Omental fat pad (tissue), 4 donors: ENCODE measurements around the gene PEF1. TPM values are rescaled to one million over a fixed set of nuclear protein-coding genes. Genes with fewer than 3 reads are reported as not detected.
"Not testable (repeated sequence)": the region's sequence is repeated elsewhere in the genome, so short reads cannot be mapped to it uniquely, and the experiment has no call there.

Experiments used
- ATAC-seq: fragments of 150-250 bp; one replicate; pipeline ENCODE4 v1.9.1; 2016; ENCODE audit warnings: mild to moderate bottlenecking, moderate library complexity; ENCODE audit not compliant: low FRiP score
- DNase-seq: peaks from one replicate; pipeline ENCODE4 v3.0.0-alpha.2; 2019; ENCODE audit warnings: low spot score
- total RNA-seq, 4 donors: library from RNA; depleted of rRNA; stranded (reverse); fragments of >200 nt; gene quantifications; one replicate each; pipeline ENCODE4 v1.1.0, GENCODE V29; 2016
- TF ChIP-seq, protein P1 (sequence below), 3 donors: fragments of 450-650 bp; IDR thresholded peaks; one replicate each; pipeline ENCODE4 v1.5.1; 2016 to 2017; ENCODE audit warnings: antibody characterized with exemption in 3 of 3, mild to moderate bottlenecking in 3 of 3, moderate library complexity in 2 of 3

The PEF1 gene
- total RNA-seq, 4 donors from 2014 or later, result 54.7 to 73.5 (median 67.3) TPM

DNA sequence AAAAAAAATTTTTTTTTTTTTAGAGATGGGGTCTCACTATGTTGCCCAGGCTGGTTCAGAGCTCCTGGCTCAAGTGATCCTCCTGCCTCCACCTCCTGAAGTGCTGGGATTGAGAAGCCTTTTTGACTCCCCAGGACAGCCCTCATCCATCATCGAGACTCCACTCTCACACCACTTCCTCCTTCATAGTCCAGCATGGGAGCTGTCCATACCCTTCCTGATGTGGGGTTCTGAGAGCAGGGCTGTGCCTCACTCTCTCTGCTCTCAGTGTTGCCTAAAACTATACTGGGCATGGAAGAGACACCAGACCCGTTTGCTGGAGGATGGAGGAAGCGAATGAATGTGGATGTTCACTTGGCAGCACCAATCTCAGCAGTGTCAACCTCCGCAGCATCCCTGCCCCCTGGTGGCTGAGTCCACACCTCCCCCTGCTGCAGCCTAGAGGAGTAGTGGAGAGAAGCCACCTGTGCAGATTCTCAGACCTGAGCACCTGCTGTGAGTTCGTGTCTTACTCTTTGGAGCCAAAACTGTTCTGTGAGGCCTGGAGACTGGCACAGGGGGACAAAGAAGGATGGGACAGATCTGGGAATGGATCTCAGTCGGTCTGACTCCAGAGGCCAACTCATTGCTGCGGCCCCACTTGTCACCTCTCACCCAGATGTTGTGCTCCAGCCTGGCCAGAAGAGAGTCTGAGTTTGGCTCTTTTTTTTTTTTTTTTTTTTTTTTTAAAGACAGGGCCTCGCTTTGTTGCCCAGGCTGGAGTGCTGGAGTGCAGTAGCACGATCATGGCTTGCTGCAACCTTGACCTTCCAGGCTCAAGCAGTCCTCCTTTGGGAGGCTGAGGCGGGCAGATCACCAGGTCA, 50.7 kb downstream of the PEF1 start:
- ATAC-seq (peak; percentile 80), DNase-seq (peak; percentile 72)
- TF ChIP-seq, protein P1, sequence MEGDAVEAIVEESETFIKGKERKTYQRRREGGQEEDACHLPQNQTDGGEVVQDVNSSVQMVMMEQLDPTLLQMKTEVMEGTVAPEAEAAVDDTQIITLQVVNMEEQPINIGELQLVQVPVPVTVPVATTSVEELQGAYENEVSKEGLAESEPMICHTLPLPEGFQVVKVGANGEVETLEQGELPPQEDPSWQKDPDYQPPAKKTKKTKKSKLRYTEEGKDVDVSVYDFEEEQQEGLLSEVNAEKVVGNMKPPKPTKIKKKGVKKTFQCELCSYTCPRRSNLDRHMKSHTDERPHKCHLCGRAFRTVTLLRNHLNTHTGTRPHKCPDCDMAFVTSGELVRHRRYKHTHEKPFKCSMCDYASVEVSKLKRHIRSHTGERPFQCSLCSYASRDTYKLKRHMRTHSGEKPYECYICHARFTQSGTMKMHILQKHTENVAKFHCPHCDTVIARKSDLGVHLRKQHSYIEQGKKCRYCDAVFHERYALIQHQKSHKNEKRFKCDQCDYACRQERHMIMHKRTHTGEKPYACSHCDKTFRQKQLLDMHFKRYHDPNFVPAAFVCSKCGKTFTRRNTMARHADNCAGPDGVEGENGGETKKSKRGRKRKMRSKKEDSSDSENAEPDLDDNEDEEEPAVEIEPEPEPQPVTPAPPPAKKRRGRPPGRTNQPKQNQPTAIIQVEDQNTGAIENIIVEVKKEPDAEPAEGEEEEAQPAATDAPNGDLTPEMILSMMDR (IDR thresholded peaks at IDR 0.05), result peak in 2 of 3 donors; percentile 46 to 65

DNA sequence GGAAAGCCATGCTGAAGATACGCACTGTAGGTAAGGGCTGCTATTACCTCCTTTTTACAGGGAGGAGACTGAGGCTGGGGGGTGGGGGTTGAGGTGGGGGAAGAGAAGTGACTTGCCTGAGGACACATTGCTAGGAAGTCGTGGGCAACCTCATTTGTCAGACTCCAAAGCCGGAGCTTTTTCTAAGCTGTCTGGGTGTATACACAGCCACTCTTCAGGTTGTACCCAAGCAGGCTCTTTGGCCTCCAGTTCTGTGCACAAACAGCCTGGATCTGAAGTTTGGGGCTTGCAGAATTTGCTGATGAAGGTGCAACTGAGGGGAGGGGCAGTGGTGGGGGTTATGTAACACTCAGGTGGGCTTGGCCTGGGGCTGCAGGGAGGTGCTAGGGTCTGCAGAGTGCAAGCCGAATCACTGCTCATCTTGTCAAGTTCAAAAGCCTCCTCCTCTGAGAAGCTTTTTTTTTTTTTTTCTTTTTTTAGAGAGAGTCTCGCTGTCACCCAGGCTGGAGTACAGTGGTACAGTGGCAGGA, 51.5 kb downstream of the PEF1 start:
- no peak for DNase-seq
- TF ChIP-seq, protein P1 (IDR thresholded peaks at IDR 0.05), result no peak
- ATAC-seq, result no peak

DNA sequence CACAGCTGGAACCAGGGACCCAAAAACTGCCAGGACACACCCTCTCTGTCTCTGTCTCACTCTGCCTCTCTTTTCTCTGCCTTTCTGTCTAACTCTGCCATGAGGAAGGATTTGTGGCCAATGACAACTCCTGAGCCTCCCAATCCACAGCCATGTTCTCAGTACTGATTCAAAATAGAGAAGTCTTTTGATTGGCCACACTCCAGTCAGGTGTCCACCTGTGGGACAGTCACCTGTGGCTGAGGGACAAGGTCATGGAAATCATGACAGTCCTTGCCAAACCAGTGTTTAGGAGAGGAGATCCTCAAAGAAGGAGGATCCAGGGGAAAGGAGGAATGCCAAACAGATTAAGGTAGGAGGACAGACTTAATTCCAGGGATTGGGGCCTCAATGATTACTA, 52.5 kb downstream of the PEF1 start:
- TF ChIP-seq, protein P1 (IDR thresholded peaks at IDR 0.05), result no peak
- no peak for DNase-seq
- ATAC-seq, result no peak

DNA sequence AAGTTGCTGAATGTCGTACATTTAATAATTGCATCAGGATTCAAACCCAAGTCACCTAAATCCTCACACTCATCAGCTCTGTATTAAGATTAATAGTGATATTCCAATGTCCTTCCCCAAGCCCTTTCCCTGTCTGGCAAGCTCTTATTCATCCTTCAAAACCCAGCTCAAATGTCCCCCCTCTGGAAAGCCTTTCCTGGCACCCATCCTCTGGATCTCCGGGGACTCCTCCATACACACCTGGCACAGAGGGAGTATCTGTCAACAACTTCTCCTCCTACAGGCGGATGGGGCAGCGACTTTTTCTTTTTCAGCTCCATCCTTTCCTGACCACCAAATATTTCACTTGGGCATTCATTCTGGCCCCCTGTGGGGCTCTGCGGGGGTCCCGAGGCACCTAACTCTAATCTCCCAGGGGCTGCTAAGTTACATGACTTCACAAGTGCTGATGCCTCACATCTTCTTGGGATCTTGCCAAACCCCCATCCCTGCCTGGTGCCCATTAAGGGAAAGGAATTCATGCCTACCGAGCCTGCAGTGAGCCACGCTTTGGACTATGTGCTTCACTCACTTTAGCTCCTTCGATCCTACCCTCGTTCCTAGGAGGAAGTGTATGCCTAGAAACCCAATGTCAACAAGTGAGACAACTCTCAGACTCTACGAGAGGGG, 53.1 kb downstream of the PEF1 start:
- ATAC-seq (no peak), DNase-seq (no peak)
- TF ChIP-seq, protein P1 (IDR thresholded peaks at IDR 0.05), result no peak

DNA sequence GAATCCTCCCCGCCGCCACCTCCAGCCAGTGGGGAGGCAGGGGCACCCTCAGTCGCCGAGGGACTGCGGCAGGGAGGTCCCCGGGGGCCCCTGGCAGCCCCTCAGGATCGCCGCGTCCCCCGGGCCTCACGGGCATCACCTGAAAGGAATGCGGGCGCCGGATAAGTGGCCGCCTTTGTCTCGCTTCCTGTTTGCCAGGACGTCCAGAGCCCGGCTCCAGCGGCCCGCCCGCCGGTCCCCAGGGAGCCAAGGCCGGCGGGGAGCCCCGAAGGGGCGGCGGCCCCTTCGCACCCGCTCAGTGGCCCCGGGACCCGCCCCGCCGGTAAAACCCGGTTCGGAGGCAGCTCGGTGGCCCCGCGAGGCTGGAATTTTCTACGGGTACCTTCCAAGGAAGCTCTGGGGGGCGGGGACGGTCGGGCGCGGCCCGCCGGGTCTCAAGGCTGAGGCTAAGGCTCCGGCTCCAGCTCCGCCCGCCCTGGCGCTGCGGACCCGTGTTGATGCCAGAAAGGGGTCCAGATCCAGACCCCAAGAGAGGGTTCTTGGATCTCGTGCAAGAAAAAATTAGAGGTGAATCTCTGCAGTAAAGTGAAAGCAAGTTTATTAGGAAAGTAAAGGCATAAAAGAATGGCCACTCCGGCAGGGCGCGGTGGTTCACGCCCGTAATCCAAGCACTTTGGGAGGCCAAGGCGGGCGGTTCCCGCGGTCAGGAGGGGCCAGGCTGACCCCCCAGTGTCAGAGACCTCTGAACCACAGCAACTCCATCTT, 55.7 kb downstream of the PEF1 start:
- DNase-seq (no peak), ATAC-seq (peak; percentile 34)
- TF ChIP-seq, protein P1 (IDR thresholded peaks at IDR 0.05), result no peak

DNA sequence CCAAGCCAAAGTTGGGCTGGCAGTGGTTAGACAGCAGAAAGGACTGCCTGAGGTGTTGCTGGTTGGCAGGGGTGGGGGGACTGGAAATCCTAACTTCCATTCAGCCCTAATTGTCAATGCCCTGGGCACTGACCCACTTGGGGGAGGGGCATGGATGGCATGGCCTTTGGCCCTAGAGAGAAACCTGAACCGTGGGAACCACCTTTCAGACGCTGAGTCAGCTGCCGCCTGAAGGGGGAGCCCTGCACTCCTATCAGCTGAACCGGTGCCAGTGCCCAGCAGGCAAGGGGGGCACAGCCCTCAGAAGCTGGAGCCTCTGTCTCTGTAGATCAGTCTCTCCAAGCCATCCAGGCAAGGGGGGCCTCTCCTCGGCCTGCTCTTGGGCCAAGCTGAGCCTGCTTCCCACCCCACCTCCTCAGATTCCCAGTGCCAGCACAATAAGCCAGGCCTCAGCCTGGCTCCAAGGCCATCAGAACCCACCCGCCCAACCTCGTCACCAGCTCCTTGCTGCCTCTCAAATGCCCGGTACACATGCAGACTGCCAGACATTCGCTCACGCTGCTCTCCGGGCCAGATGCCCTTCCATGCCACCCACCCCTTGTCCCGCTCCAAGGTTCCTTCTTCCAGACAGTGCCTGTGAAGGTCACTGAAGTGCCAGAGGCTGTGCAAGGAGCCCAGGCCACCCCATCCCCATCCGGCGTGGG, 56.8 kb downstream of the PEF1 start:
- TF ChIP-seq, protein P1 (IDR thresholded peaks at IDR 0.05), result no peak
- ATAC-seq, result peak; percentile 66
- peak; percentile 32 for DNase-seq

DNA sequence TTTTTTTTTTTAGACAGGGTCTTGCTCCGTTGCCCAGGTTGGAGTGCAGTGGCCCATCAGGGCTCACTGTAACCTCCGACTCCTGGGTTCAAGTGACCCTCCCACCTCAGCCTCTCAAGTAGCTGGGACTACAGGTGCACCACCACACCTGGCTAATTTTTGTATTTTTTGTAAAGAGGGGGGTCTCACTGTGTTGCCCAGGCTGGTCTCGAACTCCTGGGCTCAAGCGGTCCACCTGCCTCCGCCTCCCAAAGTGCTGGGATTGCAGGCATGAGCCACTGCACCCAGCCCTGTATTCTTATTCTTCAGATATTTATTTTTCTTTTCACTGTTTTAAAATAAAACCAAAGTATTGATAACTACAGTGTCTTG, 57.4 kb downstream of the PEF1 start:
- DNase-seq, ATAC-seq: not testable (repeated sequence)
